Karpas-422 (cell line): ENCODE measurements around the gene ADAMTS9. TPM values are rescaled to one million over a fixed set of nuclear protein-coding genes. Genes with fewer than 3 reads are reported as not detected.

Experiments used
- DNase-seq: peaks from one replicate; pipeline ENCODE4 v3.0.0-alpha.2; 2015
- H2AFZ ChIP-seq: fragments of 200-600 bp; sonication (generic); 2 replicates; pipeline ENCODE4 v1.6.1; 2014; ENCODE audit warnings: antibody characterized with exemption, low read length, mixed read lengths
- H3K27ac ChIP-seq: fragments of 200-600 bp; sonication (generic); 2 replicates; pipeline ENCODE4 v1.5.1; 2014; ENCODE audit warnings: mild to moderate bottlenecking, low read length, moderate library complexity
- H3K27me3 ChIP-seq: fragments of 200-600 bp; sonication (generic); 2 replicates; pipeline ENCODE4 v1.6.1; 2014; ENCODE audit warnings: low read length, mixed read lengths
- H3K36me3 ChIP-seq: fragments of 200-600 bp; sonication (generic); 2 replicates; pipeline ENCODE4 v1.6.1; 2014; ENCODE audit warnings: low read length, mixed read lengths; ENCODE audit not compliant: insufficient read depth
- H3K4me1 ChIP-seq: fragments of 200-600 bp; sonication (generic); 2 replicates; pipeline ENCODE4 v1.6.1; 2014; ENCODE audit warnings: mild to moderate bottlenecking, low read length, mixed read lengths
- H3K4me2 ChIP-seq: fragments of 200-600 bp; sonication (generic); 2 replicates; pipeline ENCODE4 v1.6.1; 2014; ENCODE audit warnings: low read length, low read depth, mild to moderate bottlenecking; ENCODE audit not compliant: poor library complexity, severe bottlenecking
- H3K4me3 ChIP-seq: fragments of 200-600 bp; sonication (generic); 2 replicates; pipeline ENCODE4 v1.5.1; 2014; ENCODE audit warnings: mild to moderate bottlenecking, antibody characterized with exemption, low read length, mixed read lengths
- H3K79me2 ChIP-seq: fragments of 200-600 bp; sonication (generic); 2 replicates; pipeline ENCODE4 v1.6.1; 2014; ENCODE audit warnings: mild to moderate bottlenecking, low read length, mixed read lengths
- H3K9ac ChIP-seq: fragments of 200-600 bp; sonication (generic); 2 replicates; pipeline ENCODE4 v1.6.0; 2014; ENCODE audit warnings: low read length
- H3K9me2 ChIP-seq: fragments of 200-600 bp; sonication (generic), shearing (Covaris generic); replicated peaks from 2 replicates; pipeline ENCODE4 v1.6.0; 2014; ENCODE audit warnings: mild to moderate bottlenecking, low read length, moderate library complexity; ENCODE audit not compliant: insufficient read depth
- H3K9me3 ChIP-seq: fragments of 300-700, 200-600 bp; sonication (generic); 2 replicates; pipeline ENCODE4 v1.6.1; 2014; ENCODE audit warnings: low read length, mixed read lengths
- H4K20me1 ChIP-seq: fragments of 200-600 bp; sonication (generic); 2 replicates; pipeline ENCODE4 v1.6.1; 2014; ENCODE audit warnings: mild to moderate bottlenecking, antibody characterized with exemption, low read length, low read depth; ENCODE audit not compliant: insufficient read depth
- total RNA-seq: library from RNA; depleted of rRNA; stranded (reverse); fragments of >200 nt; shearing (Covaris generic); gene quantifications from 2 replicates; pipeline ENCODE4 v1.2.3, GENCODE V29; 2014; ENCODE audit warnings: low replicate concordance

ADAMTS9 gene
- total RNA-seq, 1 experiment from 2014 or later = not detected

- no peaks in the 10 kb centered on the region for H3K9me3 ChIP-seq
- H3K4me3 ChIP-seq = no peak overlapping the region
- no peaks in the 10 kb centered on the region for H3K27me3 ChIP-seq
- no peak for DNase-seq
- no peak overlapping the region for H3K9ac ChIP-seq
- H3K27ac ChIP-seq = no peak overlapping the region
- no peak overlapping the region for H3K4me2 ChIP-seq
- no peak overlapping the region for H2AFZ ChIP-seq
- H3K79me2 ChIP-seq = no peaks in the 10 kb centered on the region
- H3K36me3 ChIP-seq = no peaks in the 10 kb centered on the region
- no peaks in the 10 kb centered on the region for H3K9me2 ChIP-seq
- H3K4me1 ChIP-seq = no peaks in the 10 kb centered on the region
- H4K20me1 ChIP-seq = no peaks in the 10 kb centered on the region
Measured at GRCh38 chr3:64645243-64645642, 42.6 kb downstream of the ADAMTS9 start.

- H3K4me1 ChIP-seq = no peaks in the 10 kb centered on the region
- no peak overlapping the region for H2AFZ ChIP-seq
- H3K9me3 ChIP-seq = no peaks in the 10 kb centered on the region
- H3K79me2 ChIP-seq = no peaks in the 10 kb centered on the region
- no peak overlapping the region for H3K9ac ChIP-seq
- no peaks in the 10 kb centered on the region for H3K36me3 ChIP-seq
- no peaks in the 10 kb centered on the region for H4K20me1 ChIP-seq
- no peak for DNase-seq
- H3K4me3 ChIP-seq = no peak overlapping the region
- no peaks in the 10 kb centered on the region for H3K27me3 ChIP-seq
- no peaks in the 10 kb centered on the region for H3K9me2 ChIP-seq
- no peak overlapping the region for H3K4me2 ChIP-seq
- no peak overlapping the region for H3K27ac ChIP-seq
Measured at GRCh38 chr3:64644483-64644882, 43.3 kb downstream of the ADAMTS9 start.

- no peak for DNase-seq
- H3K4me3 ChIP-seq = no peak overlapping the region
- H3K27ac ChIP-seq = no peak overlapping the region
Measured at GRCh38 chr3:64642327-64643151, 45.3 kb downstream of the ADAMTS9 start.

DNA sequence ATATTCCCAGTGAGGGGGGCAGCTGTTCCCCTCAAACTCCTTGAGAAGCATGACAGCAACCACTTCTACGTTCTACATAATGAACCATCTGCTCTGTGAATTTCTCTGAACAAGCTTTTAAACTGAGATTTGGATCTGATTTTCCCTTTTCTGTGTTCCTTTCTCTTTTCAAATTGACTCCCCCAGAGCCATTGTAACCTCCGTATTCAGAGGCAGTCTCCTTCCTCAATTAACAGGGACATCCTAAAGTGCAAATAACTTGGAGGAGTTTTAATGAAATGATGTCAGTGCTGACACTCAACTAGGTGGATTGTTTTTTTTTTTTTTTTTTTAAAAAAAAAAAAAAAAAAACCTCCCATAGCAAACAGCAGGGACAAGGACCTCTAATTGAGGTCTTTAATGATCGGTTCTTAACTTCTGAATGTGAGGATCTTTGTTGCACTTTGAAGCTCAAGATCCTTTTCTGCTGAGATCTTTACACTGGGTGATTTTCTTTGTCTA, 48.8 kb downstream of the ADAMTS9 start:
- no peaks in the 10 kb centered on the region for H4K20me1 ChIP-seq
- no peak overlapping the region for H3K4me3 ChIP-seq
- no peak overlapping the region for H3K9ac ChIP-seq
- no peak overlapping the region for H3K27ac ChIP-seq
- H3K4me2 ChIP-seq = no peak overlapping the region
- no peaks in the 10 kb centered on the region for H3K9me3 ChIP-seq
- DNase-seq = no peak
- H3K9me2 ChIP-seq = no peaks in the 10 kb centered on the region
- H3K4me1 ChIP-seq = no peaks in the 10 kb centered on the region
- H3K79me2 ChIP-seq = no peaks in the 10 kb centered on the region
- H3K27me3 ChIP-seq = no peaks in the 10 kb centered on the region
- no peak overlapping the region for H2AFZ ChIP-seq
- no peaks in the 10 kb centered on the region for H3K36me3 ChIP-seq

More at GRCh38 chr3:64642327-64643151, 45.3 kb downstream of the ADAMTS9 start:
- Histone ChIP-seq H3K9me2 (no peaks in the 10 kb centered on the region), H3K9ac (no peak overlapping the region), H3K4me2 (no peak overlapping the region), H3K27me3 (no peaks in the 10 kb centered on the region), H3K4me1 (no peaks in the 10 kb centered on the region), H3K36me3 (no peaks in the 10 kb centered on the region), H4K20me1 (no peaks in the 10 kb centered on the region), H3K79me2 (no peaks in the 10 kb centered on the region), H3K9me3 (no peaks in the 10 kb centered on the region), H2AFZ (no peak overlapping the region)

DNA sequence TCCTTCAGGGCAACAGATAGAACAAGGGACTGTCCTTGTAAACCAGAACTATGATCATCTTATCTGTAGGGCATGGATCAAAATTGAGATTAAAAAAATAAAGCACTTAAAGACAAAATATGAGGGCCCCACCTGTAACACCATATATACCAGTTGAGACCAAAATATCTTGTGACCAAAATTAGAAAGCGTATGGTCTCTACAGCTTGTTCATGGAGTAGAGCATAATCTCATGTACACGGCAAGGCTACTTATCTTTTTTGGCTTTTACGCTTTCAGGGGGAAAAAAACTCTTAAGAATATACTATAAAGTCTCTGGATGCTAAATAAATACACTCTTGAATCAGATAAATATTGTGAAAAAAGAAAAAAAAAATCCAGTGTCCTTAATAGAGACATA, 49.3 kb downstream of the ADAMTS9 start:
- Histone ChIP-seq H3K9me3 (no peaks in the 10 kb centered on the region), H3K27ac (no peak overlapping the region), H3K9ac (no peak overlapping the region), H3K4me2 (no peak overlapping the region), H3K79me2 (no peaks in the 10 kb centered on the region), H3K4me3 (no peak overlapping the region), H4K20me1 (no peaks in the 10 kb centered on the region), H3K4me1 (no peaks in the 10 kb centered on the region), H3K27me3 (no peaks in the 10 kb centered on the region), H2AFZ (no peak overlapping the region), H3K9me2 (no peaks in the 10 kb centered on the region), H3K36me3 (no peaks in the 10 kb centered on the region)
- no peak for DNase-seq

DNA sequence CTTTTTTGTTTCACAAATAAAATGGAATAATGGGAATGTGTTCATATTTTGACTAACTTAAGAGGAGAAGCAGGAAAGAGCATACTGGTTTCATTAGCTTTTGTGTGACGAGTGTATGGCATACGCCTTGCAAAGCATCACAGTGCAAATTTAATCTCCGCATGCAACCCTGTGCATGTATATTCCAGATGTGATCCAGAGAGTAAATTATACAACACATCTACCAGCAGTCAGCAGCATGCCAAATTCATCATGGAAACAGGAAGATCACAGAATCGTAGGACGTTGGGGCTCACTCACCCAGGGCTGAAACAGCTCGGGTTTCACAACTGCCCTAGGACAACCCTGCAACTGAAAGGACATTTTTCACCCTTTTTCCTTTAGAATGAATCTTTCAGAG, 53.4 kb downstream of the ADAMTS9 start:
- DNase-seq = no peak
- Histone ChIP-seq H3K4me3 (no peak overlapping the region), H3K4me2 (no peak overlapping the region), H2AFZ (no peak overlapping the region), H3K27me3 (no peaks in the 10 kb centered on the region), H3K36me3 (no peaks in the 10 kb centered on the region), H3K79me2 (no peaks in the 10 kb centered on the region), H3K27ac (no peak overlapping the region), H3K9me3 (no peaks in the 10 kb centered on the region), H4K20me1 (no peaks in the 10 kb centered on the region), H3K9ac (no peak overlapping the region), H3K4me1 (no peaks in the 10 kb centered on the region), H3K9me2 (no peaks in the 10 kb centered on the region)

DNA sequence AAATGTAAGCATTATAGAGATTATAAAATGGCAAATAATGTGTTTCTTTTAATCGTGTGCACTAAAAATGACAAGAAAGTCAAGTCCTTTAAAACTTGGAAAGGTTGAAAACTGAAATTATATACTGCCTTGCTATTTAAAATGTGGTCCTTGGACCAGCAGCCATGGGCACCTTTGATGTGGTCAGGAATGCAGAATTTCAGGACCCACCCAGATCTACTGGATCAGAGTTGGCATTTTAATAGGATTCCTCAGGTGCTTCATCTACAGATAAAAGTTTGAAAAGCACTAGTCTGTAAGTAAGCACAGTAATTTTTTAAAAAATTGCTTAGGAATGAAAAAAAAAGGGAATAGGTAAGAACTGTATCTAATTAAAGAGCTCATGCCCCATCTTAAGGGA, 55.8 kb downstream of the ADAMTS9 start:
- H3K9ac ChIP-seq = no peak overlapping the region
- H3K27me3 ChIP-seq = no peaks in the 10 kb centered on the region
- H4K20me1 ChIP-seq = no peaks in the 10 kb centered on the region
- H3K9me3 ChIP-seq = no peaks in the 10 kb centered on the region
- H3K4me1 ChIP-seq = no peaks in the 10 kb centered on the region
- no peaks in the 10 kb centered on the region for H3K9me2 ChIP-seq
- no peak overlapping the region for H3K4me2 ChIP-seq
- no peaks in the 10 kb centered on the region for H3K36me3 ChIP-seq
- no peaks in the 10 kb centered on the region for H3K79me2 ChIP-seq
- no peak overlapping the region for H2AFZ ChIP-seq
- no peak overlapping the region for H3K4me3 ChIP-seq
- DNase-seq = no peak
- H3K27ac ChIP-seq = no peak overlapping the region

- H3K36me3 ChIP-seq = no peaks in the 10 kb centered on the region
- no peaks in the 10 kb centered on the region for H4K20me1 ChIP-seq
- no peaks in the 10 kb centered on the region for H3K9me3 ChIP-seq
- H3K79me2 ChIP-seq = no peaks in the 10 kb centered on the region
- no peak overlapping the region for H3K27ac ChIP-seq
- H3K4me2 ChIP-seq = no peak overlapping the region
- no peaks in the 10 kb centered on the region for H3K4me1 ChIP-seq
- no peak overlapping the region for H3K9ac ChIP-seq
- H3K4me3 ChIP-seq = no peak overlapping the region
- H2AFZ ChIP-seq = no peak overlapping the region
- DNase-seq = no peak
- no peaks in the 10 kb centered on the region for H3K9me2 ChIP-seq
- H3K27me3 ChIP-seq = no peaks in the 10 kb centered on the region
Measured at GRCh38 chr3:64627471-64628321, 60.1 kb downstream of the ADAMTS9 start.
